ENCODE data around the gene ATAD1.

GRCh38 chr10:87705339-87705738 is 112.7 kb downstream of the ATAD1 start:
- TF ChIP-seq, protein P1, sequence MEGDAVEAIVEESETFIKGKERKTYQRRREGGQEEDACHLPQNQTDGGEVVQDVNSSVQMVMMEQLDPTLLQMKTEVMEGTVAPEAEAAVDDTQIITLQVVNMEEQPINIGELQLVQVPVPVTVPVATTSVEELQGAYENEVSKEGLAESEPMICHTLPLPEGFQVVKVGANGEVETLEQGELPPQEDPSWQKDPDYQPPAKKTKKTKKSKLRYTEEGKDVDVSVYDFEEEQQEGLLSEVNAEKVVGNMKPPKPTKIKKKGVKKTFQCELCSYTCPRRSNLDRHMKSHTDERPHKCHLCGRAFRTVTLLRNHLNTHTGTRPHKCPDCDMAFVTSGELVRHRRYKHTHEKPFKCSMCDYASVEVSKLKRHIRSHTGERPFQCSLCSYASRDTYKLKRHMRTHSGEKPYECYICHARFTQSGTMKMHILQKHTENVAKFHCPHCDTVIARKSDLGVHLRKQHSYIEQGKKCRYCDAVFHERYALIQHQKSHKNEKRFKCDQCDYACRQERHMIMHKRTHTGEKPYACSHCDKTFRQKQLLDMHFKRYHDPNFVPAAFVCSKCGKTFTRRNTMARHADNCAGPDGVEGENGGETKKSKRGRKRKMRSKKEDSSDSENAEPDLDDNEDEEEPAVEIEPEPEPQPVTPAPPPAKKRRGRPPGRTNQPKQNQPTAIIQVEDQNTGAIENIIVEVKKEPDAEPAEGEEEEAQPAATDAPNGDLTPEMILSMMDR (IDR thresholded peaks at IDR 0.05), result no peak
- TF ChIP-seq POLR2A (IDR thresholded peaks at IDR 0.05) (no peak), EP300 (IDR thresholded peaks at IDR 0.05) (no peak)
